SH-SY5Y (cell line): ENCODE measurements around the gene IGF2BP3.

ENCODE experiments used
- GATA2 ChIP-seq: IDR thresholded peaks from 2 replicates; pipeline ENCODE4 v1.6.1; 2011; ENCODE audit warnings: mild to moderate bottlenecking, low read depth, low read length
- GATA3 ChIP-seq: IDR thresholded peaks from 2 replicates; pipeline ENCODE4 v1.6.1; 2011; ENCODE audit warnings: low read depth, mild to moderate bottlenecking, low read length, moderate library complexity

DNA sequence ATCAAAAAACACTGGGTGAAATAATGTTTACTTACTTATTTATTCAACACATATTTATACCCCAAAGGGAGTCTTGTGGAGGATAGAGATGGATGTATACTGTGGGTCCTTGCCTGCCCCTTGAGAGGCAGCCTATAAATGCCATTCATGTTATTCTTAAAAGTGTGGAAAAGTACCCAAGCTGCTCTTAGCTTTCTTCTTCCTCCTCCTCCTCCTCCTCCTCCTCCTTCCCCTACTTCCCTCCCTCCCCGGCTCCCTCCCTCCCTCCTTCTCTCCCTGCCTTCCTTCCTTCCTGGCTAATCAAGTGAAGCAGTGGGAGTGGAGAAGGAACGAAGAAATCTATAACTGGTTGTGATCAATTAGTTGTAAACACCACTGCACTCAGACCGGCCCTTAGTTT lies 21.2 kb upstream of the IGF2BP3 start:
- TF ChIP-seq GATA3 (no peak), GATA2 (no peak)
